ENCODE results near the gene GAPDH.

- TF ChIP-seq CTCF (IDR thresholded peaks at IDR 0.05), result no peak
- TF ChIP-seq POLR2A (IDR thresholded peaks at IDR 0.05; ENCODE audit: low read length), result no peak
Measured at GRCh38 chr12:6551063-6551461, 16.7 kb downstream of the GAPDH start.

Data from A549 (cell line).